ENCODE measurements around the gene OGA. TPM values are rescaled to one million over a fixed set of nuclear protein-coding genes. Genes with fewer than 3 reads are reported as not detected.

OGA gene
- total and polyA plus RNA-seq, 2 of the 8 experiments (the other 6 are each of a cell fraction or from before 2014, with no cell fraction given): 31.2 to 107 TPM

DNA sequence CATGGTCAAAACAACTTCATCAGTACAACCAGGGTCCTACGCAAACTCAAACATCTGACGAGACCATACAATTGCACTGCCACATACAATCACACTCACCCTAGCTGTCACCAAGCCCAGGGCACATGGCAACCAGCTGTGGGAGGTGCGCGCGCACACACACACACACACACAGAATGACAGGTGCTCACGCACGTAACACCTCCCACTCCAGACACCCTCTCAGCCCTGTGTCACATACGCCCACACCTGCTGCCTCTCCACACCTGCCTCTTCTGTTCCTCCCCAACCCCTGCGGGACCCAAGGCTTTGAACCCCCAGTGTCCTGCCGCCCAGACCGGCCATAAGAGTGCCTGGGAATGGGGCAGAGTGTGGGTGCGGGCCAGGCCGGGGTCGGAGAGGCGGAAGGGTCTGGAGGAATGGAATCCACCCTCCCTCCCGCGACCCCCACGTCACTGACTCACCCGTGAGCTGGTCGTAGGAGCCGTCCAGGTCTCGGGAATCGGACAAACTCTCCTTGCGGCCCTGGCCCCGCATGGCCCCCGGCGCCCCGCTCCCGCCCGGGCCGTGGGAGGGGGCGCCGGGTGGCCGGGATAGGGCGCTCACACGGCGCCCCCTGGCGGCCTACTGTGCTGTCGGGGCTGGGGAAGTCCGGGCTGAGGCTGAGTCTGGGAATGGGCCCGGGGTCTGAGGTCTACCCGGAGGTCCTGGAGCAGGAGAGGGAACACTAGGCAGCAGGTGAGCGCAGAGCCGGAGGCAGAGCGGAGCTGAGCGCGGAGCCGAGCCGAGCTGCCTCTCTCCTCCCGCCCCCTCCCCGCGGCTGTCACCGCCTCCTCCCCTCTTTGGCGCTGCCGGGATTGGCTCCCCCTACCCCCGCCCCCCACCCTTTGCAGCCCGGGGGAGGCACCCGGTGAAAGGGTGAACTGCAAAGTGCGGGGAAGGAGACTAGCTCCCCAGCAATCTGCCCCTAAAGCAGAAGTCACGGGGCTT lies 25.1 kb upstream of the OGA start, which contains the start of gene KCNIP2 (continued):
- TF ChIP-seq CBX8 (IDR thresholded peaks at IDR 0.05; ENCODE audit: borderline replicate concordance, low read depth, low read length): no peak
- TF ChIP-seq CTBP2 (IDR thresholded peaks at IDR 0.05; ENCODE audit: borderline replicate concordance, insufficient read depth, insufficient read length, low read length): no peak
- TF ChIP-seq TBP (IDR thresholded peaks at IDR 0.05; ENCODE audit: low read depth, low read length): peak; percentile 85
- TF ChIP-seq POLR2A (IDR thresholded peaks at IDR 0.05; ENCODE audit: control extremely low read depth in 1 of 2, low read depth in 2 of 2, low read length in 2 of 2): no peak
- no peak for TF ChIP-seq POLR2AphosphoS5 (IDR thresholded peaks at IDR 0.05; ENCODE audit: low read depth, low read length)
- peak in 1 of 2 experiments; percentile 77; a peak in 1 of 4 replicates for TF ChIP-seq HDAC2 (IDR thresholded peaks at IDR 0.05; ENCODE audit: borderline replicate concordance in 1 of 2, low read depth in 2 of 2, low read length in 2 of 2)
- TF ChIP-seq TAF7 (optimal IDR thresholded peaks at IDR 0.05; ENCODE audit: borderline replicate concordance, low read depth, low read length): peak; percentile 26
- TF ChIP-seq SP4 (IDR thresholded peaks at IDR 0.05; ENCODE audit: low read length): no peak
- no peak for TF ChIP-seq SRF (IDR thresholded peaks at IDR 0.05; ENCODE audit: low read depth, low read length)
- TF ChIP-seq JUN (IDR thresholded peaks at IDR 0.05; ENCODE audit: low read depth, low read length): no peak
- TF ChIP-seq SAP30 (IDR thresholded peaks at IDR 0.05; ENCODE audit: insufficient read depth, insufficient replicate concordance, low read length): no peak
- TF ChIP-seq RNF2 (IDR thresholded peaks at IDR 0.05; ENCODE audit: borderline replicate concordance, low read depth, low read length, missing control alignments, poor library complexity, severe bottlenecking): no peak
- no peak for TF ChIP-seq RFX5 (IDR thresholded peaks at IDR 0.05; ENCODE audit: borderline replicate concordance, low read depth, low read length)
- TF ChIP-seq CEBPB (IDR thresholded peaks at IDR 0.05; ENCODE audit: low read depth, low read length): no peak
- TF ChIP-seq RXRA (IDR thresholded peaks at IDR 0.05; ENCODE audit: insufficient read depth, low read depth, low read length): no peak
- TF ChIP-seq ATF3 (IDR thresholded peaks at IDR 0.05; ENCODE audit: insufficient read depth, low read depth, low read length): no peak
- TF ChIP-seq PHF8 (conservative IDR thresholded peaks at IDR 0.05; ENCODE audit: low read depth, low read length): no peak
- TF ChIP-seq CREB1 (IDR thresholded peaks at IDR 0.05): no peak
- TF ChIP-seq YY1 (IDR thresholded peaks at IDR 0.05; ENCODE audit: low read depth, low read length): peak; percentile 74
- no peak for TF ChIP-seq SP1 (IDR thresholded peaks at IDR 0.05; ENCODE audit: low read depth, low read length)
- no peak for TF ChIP-seq EZH2 (IDR thresholded peaks at IDR 0.05; ENCODE audit: low read depth, low read length, severe bottlenecking)
- TF ChIP-seq TCF12 (IDR thresholded peaks at IDR 0.05; ENCODE audit: low read depth, low read length): no peak
- TF ChIP-seq GTF2F1 (IDR thresholded peaks at IDR 0.05; ENCODE audit: borderline replicate concordance, low read depth, low read length): no peak

Measured in H1 (cell line).